K562 treated with DMSO at 1 percent for 48 hours (cell line): ENCODE measurements around the gene PRND. TPM values are rescaled to one million over a fixed set of nuclear protein-coding genes. Genes with fewer than 3 reads are reported as not detected.

Source experiments
- total RNA-seq: library from RNA; unstranded; fragments of 300-600 nt; gene quantifications from 2 replicates; pipeline ENCODE4 v1.2.3, GENCODE V29; 2022; ENCODE audit warnings: low replicate concordance; ENCODE audit errors: extremely low read depth

Gene PRND, protein sequence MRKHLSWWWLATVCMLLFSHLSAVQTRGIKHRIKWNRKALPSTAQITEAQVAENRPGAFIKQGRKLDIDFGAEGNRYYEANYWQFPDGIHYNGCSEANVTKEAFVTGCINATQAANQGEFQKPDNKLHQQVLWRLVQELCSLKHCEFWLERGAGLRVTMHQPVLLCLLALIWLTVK
- total RNA-seq: not detected in 2 replicates

DNA sequence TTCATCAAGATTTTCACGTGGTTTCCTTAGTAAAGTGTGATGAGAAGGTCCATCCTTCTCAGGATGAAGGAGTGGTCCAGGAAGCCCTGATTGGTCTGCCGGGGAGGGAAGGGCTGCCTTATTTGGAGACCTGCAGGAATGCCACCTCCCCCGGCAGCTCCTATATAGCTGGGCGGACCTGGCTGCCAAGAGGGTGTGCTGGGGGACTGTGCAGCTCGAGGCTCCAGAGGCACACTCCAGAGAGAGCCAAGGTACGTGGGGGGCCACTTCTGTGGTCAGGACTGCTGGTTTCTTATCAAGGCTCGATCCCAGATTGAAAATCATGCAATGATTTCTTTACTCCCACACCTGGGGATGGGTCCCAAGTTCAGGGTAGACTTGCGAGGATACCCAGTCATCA is at the start of gene PRND:
PRND (plus strand) TSS at position 191 of the 400 bp plus-strand sequence. CDS start 2,643 bp downstream, outside the sequence.

Other genes with a start within 250 kb of the PRND start
- not detected in 2 replicates for gene PRNP, start 35.5 kb upstream of the PRND start, total RNA-seq
- not detected in 2 replicates for gene RASSF2, start 101.7 kb downstream of the PRND start, total RNA-seq